Measurements from ENCODE around the gene CAPN13.

The CAPN13 gene

DNA sequence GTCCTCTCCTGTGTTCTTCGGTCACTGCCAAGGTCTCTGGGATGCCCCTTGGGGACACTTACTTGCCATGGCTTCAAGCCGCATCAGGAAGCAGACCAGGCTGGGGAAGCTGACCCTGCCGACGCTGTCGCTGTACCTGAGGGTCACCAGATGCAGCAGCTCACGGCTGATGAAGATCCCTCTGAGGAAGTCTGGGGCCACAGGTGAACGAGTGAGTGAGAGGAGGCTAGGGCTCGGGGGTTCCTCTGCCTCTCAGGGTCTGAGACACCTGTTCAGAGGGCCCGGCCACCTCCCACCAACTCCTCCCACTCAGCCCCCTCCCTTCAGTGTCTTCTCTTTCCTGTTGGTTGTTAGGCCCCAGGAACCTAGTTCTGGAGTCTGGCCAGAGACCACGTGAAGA is 74.9 kb downstream of the CAPN13 start:
- 0 out of 2 replicates have a peak, but pooled peaks cover 7% of the 10 kb centered on the region for H3K27me3 ChIP-seq (ENCODE audit: insufficient read depth, low read length)
- no peaks in the 10 kb centered on the region for H3F3A ChIP-seq (ENCODE audit: insufficient read depth, low read length)
- H3K4me1 ChIP-seq (ENCODE audit: insufficient read depth, low read length, severe bottlenecking) = no peaks in the 10 kb centered on the region
- no peak overlapping the region for H3K27ac ChIP-seq (ENCODE audit: low read depth, low read length, poor library complexity, severe bottlenecking)
- no peak overlapping the region for H2AFZ ChIP-seq (ENCODE audit: low read length)
- no peaks in the 10 kb centered on the region for H4K20me1 ChIP-seq (ENCODE audit: insufficient read depth, low read length)
- no peaks in the 10 kb centered on the region for H3K9me3 ChIP-seq (ENCODE audit: low read length)
- H3K4me2 ChIP-seq (ENCODE audit: low read length) = no peak overlapping the region
- TF ChIP-seq CTCF (IDR thresholded peaks at IDR 0.05; ENCODE audit: low read length) = no peak
- TF ChIP-seq EZH2 (IDR thresholded peaks at IDR 0.05; ENCODE audit: borderline replicate concordance, low read length) = no peak
- H3K36me3 ChIP-seq (ENCODE audit: insufficient read depth, low read length) = no peaks in the 10 kb centered on the region
- H3K79me2 ChIP-seq (ENCODE audit: insufficient read depth, low read length) = no peaks in the 10 kb centered on the region
- no peaks in the 10 kb centered on the region for H3K9me2 ChIP-seq (ENCODE audit: low read depth, low read length)
- H3K4me3 ChIP-seq (ENCODE audit: low read depth, low read length, poor library complexity, severe bottlenecking) = no peak overlapping the region
- H3K9ac ChIP-seq (ENCODE audit: low read length) = no peak overlapping the region

DNA sequence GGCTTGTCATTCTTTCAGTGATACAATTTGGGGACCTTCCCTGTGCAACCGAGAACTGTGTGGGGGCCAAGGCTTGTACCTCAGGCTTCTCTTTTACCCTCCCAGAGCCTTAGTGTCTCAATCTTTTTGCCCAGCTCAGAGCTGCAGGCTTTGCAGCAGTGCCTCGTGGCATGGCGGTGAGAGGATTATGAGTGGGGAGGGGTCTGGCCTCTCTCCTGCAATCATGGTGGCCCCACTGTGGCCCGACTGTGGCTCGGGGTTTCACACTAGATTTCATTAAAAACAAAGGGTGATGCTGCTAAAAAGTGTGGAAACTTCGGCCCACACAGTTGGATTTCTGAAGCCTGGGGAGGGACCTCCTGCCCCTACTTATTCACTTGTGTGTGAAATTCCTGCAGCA is 75.5 kb downstream of the CAPN13 start:
- no peak overlapping the region for H3K27ac ChIP-seq (ENCODE audit: low read depth, low read length, poor library complexity, severe bottlenecking)

GRCh38 chr2:30730736-30731647 is 76.3 kb downstream of the CAPN13 start:
- Histone ChIP-seq H3K9me3 (ENCODE audit: low read length) (no peaks in the 10 kb centered on the region), H4K20me1 (ENCODE audit: insufficient read depth, low read length) (no peaks in the 10 kb centered on the region), H3K9me2 (ENCODE audit: low read depth, low read length) (no peaks in the 10 kb centered on the region), H3K36me3 (ENCODE audit: insufficient read depth, low read length) (no peaks in the 10 kb centered on the region), H3K9ac (ENCODE audit: low read length) (no peak overlapping the region), H3K27ac (ENCODE audit: low read depth, low read length, poor library complexity, severe bottlenecking) (no peak overlapping the region), H2AFZ (ENCODE audit: low read length) (no peak overlapping the region), H3K4me2 (ENCODE audit: low read length) (no peak overlapping the region), H3K27me3 (ENCODE audit: insufficient read depth, low read length) (0 out of 2 replicates have a peak, but pooled peaks cover 7% of the 10 kb centered on the region), H3K4me3 (ENCODE audit: low read depth, low read length, poor library complexity, severe bottlenecking) (no peak overlapping the region), H3K79me2 (ENCODE audit: insufficient read depth, low read length) (no peaks in the 10 kb centered on the region), H3K4me1 (ENCODE audit: insufficient read depth, low read length, severe bottlenecking) (no peaks in the 10 kb centered on the region), H3F3A (ENCODE audit: insufficient read depth, low read length) (no peaks in the 10 kb centered on the region)
- TF ChIP-seq CTCF (IDR thresholded peaks at IDR 0.05; ENCODE audit: low read length) (no peak), EZH2 (IDR thresholded peaks at IDR 0.05; ENCODE audit: borderline replicate concordance, low read length) (no peak)

More for the DNA sequence above, 75.5 kb downstream of the CAPN13 start:
- H3K9ac ChIP-seq (ENCODE audit: low read length) = no peak overlapping the region
- H3K4me1 ChIP-seq (ENCODE audit: insufficient read depth, low read length, severe bottlenecking) = no peaks in the 10 kb centered on the region
- no peak for TF ChIP-seq EZH2 (IDR thresholded peaks at IDR 0.05; ENCODE audit: borderline replicate concordance, low read length)
- TF ChIP-seq CTCF (IDR thresholded peaks at IDR 0.05; ENCODE audit: low read length) = no peak
- no peaks in the 10 kb centered on the region for H3K79me2 ChIP-seq (ENCODE audit: insufficient read depth, low read length)
- H4K20me1 ChIP-seq (ENCODE audit: insufficient read depth, low read length) = no peaks in the 10 kb centered on the region
- H3K4me3 ChIP-seq (ENCODE audit: low read depth, low read length, poor library complexity, severe bottlenecking) = no peak overlapping the region
- H3K27me3 ChIP-seq (ENCODE audit: insufficient read depth, low read length) = 0 out of 2 replicates have a peak, but pooled peaks cover 7% of the 10 kb centered on the region
- H3K36me3 ChIP-seq (ENCODE audit: insufficient read depth, low read length) = no peaks in the 10 kb centered on the region
- no peak overlapping the region for H2AFZ ChIP-seq (ENCODE audit: low read length)
- no peaks in the 10 kb centered on the region for H3K9me2 ChIP-seq (ENCODE audit: low read depth, low read length)
- H3K4me2 ChIP-seq (ENCODE audit: low read length) = no peak overlapping the region
- no peaks in the 10 kb centered on the region for H3F3A ChIP-seq (ENCODE audit: insufficient read depth, low read length)
- H3K9me3 ChIP-seq (ENCODE audit: low read length) = no peaks in the 10 kb centered on the region
